HepG2 (cell line): Measurements from ENCODE around the gene ZNRD2. TPM values are rescaled to one million over a fixed set of nuclear protein-coding genes. Genes with fewer than 3 reads are reported as not detected.
A peak's percentile ranks its signal among the peaks of the same experiment; 100 is the strongest.

Experiments used
- ETS1 ChIP-seq: sonication (generic); formaldehyde crosslinking; IDR thresholded peaks from 2 replicates; pipeline ENCODE4 v1.4.0; 2020; ENCODE audit warnings: missing genetic modification reagents
- HNF4A ChIP-seq: sonication (generic); formaldehyde crosslinking; IDR thresholded peaks from 2 replicates; pipeline ENCODE4 v1.4.0; 2020; ENCODE audit warnings: missing genetic modification reagents
- KMT2B ChIP-seq: IDR thresholded peaks from 2 replicates; pipeline ENCODE4 v1.6.1; 2016; ENCODE audit warnings: missing genetic modification reagents, missing compliant biosample characterization
- LBX2 ChIP-seq: sonication (generic); formaldehyde crosslinking; IDR thresholded peaks from 2 replicates; pipeline ENCODE4 v1.5.0; 2020; ENCODE audit warnings: missing genetic modification reagents, mild to moderate bottlenecking, borderline replicate concordance
- MTF1 ChIP-seq: sonication (generic); formaldehyde crosslinking; IDR thresholded peaks from 2 replicates; pipeline ENCODE4 v1.5.0; 2020; ENCODE audit warnings: missing genetic modification reagents
- MTF2 ChIP-seq: sonication (generic); formaldehyde crosslinking; IDR thresholded peaks from 2 replicates; pipeline ENCODE4 v1.5.0; 2020; ENCODE audit warnings: missing genetic modification reagents, borderline replicate concordance
- NCOA1 ChIP-seq: sonication (generic); formaldehyde crosslinking; IDR thresholded peaks from 2 replicates; pipeline ENCODE4 v1.9.0; 2021; ENCODE audit warnings: missing genetic modification reagents
- NR2F2 ChIP-seq: IDR thresholded peaks from 2 replicates; pipeline ENCODE4 v1.6.1; 2012; ENCODE audit warnings: low read depth, inconsistent platforms, borderline replicate concordance
- SSRP1 ChIP-seq: IDR thresholded peaks from 2 replicates; pipeline ENCODE4 v1.6.1; 2016; ENCODE audit warnings: control low read depth
- TARDBP ChIP-seq: sonication (generic); formaldehyde crosslinking; IDR thresholded peaks from 2 replicates; pipeline ENCODE4 v1.8.0; 2022; ENCODE audit warnings: mild to moderate bottlenecking, missing genetic modification reagents
- THRA ChIP-seq: sonication (generic); formaldehyde crosslinking; IDR thresholded peaks from 2 replicates; pipeline ENCODE4 v1.4.0; 2020; ENCODE audit warnings: missing genetic modification reagents, borderline replicate concordance
- ZBTB10 ChIP-seq: sonication (generic); formaldehyde crosslinking; IDR thresholded peaks from 2 replicates; pipeline ENCODE4 v1.4.0; 2020; ENCODE audit warnings: missing genetic modification reagents, borderline replicate concordance
- ZFP36L1 ChIP-seq: sonication (generic); formaldehyde crosslinking; IDR thresholded peaks from 2 replicates; pipeline ENCODE4 v1.8.0; 2022; ENCODE audit warnings: mild to moderate bottlenecking, missing genetic modification reagents, moderate library complexity
- ZNF207 ChIP-seq: fragments of 450-650 bp; IDR thresholded peaks from 2 replicates; pipeline ENCODE4 v1.6.1; 2016; ENCODE audit warnings: antibody characterized with exemption, borderline replicate concordance
- ZNF326 ChIP-seq: sonication (generic); formaldehyde crosslinking; IDR thresholded peaks from 2 replicates; pipeline ENCODE4 v1.4.0; 2020; ENCODE audit warnings: missing genetic modification reagents, borderline replicate concordance
- ZNF33B ChIP-seq: sonication (generic); formaldehyde crosslinking; IDR thresholded peaks from 2 replicates; pipeline ENCODE4 v1.5.1; 2020; ENCODE audit warnings: mild to moderate bottlenecking, missing genetic modification reagents
- ZNF34 ChIP-seq: sonication (generic); formaldehyde crosslinking; IDR thresholded peaks from 2 replicates; pipeline ENCODE4 v1.4.0; 2020; ENCODE audit warnings: mild to moderate bottlenecking, missing genetic modification reagents, borderline replicate concordance
- ZNF484 ChIP-seq: sonication (generic); formaldehyde crosslinking; IDR thresholded peaks from 2 replicates; pipeline ENCODE4 v1.5.1; 2020; ENCODE audit warnings: mild to moderate bottlenecking, low read depth, missing genetic modification reagents, borderline replicate concordance
- ZNF646 ChIP-seq: sonication (generic); formaldehyde crosslinking; IDR thresholded peaks from 2 replicates; pipeline ENCODE4 v1.9.0; 2021; ENCODE audit warnings: mild to moderate bottlenecking, missing genetic modification reagents
- polyA plus RNA-seq, 8 experiments: library from polyadenylated mRNA; depleted of rRNA in 3 of 8; stranded (reverse) in 7 of 8; unstranded in 1 of 8; fragments of >200 nt; fragmentation: Illumina TruSeq in 4 of 8; extraction: Trizol in 4 of 8; gene quantifications; 2 replicates each; pipeline versions ENCODE4 v1.2.1 to v1.2.3, GENCODE V29; 2011 to 2016; ENCODE audit warnings: low read depth in 4 of 8, missing spikeins in 1 of 8, mixed read lengths in 1 of 8; ENCODE audit not compliant: insufficient read depth in 1 of 8
- total RNA-seq, 5 experiments: library from RNA; depleted of rRNA; stranded (reverse); fragments of >200 nt; fragmentation: Illumina TruSeq; extraction: Trizol; gene quantifications; 2 replicates each; pipeline ENCODE4 v1.2.3, GENCODE V29; 2016; ENCODE audit warnings: low read depth in 1 of 5

Gene ZNRD2
- total and polyA plus RNA-seq, 2 of the 13 experiments (the other 11 are each of a cell fraction or from before 2014, with no cell fraction given), result 29.2 to 34.0 TPM

- no peak for TF ChIP-seq ZNF646
- TF ChIP-seq LBX2, result no peak
- no peak for TF ChIP-seq MTF2 (CRISPR knock-in tag)
- no peak for TF ChIP-seq ZNF33B (CRISPR knock-in tag)
- TF ChIP-seq NR2F2, result no peak
- TF ChIP-seq ETS1 (CRISPR knock-in tag), result no peak
- TF ChIP-seq KMT2B, result no peak
- TF ChIP-seq NCOA1 (CRISPR knock-in tag), result no peak
- no peak for TF ChIP-seq ZNF207
- TF ChIP-seq ZNF326 (CRISPR knock-in tag), result no peak
- peak; percentile 89 for TF ChIP-seq HNF4A (CRISPR knock-in tag)
- no peak for TF ChIP-seq ZNF34 (CRISPR knock-in tag)
- no peak for TF ChIP-seq THRA
- no peak for TF ChIP-seq ZNF484 (CRISPR knock-in tag)
- TF ChIP-seq MTF1 (CRISPR knock-in tag), result no peak
- TF ChIP-seq ZFP36L1, result no peak
- TF ChIP-seq ZBTB10 (CRISPR knock-in tag), result no peak
- no peak for TF ChIP-seq SSRP1 (CRISPR knock-in tag)
- TF ChIP-seq TARDBP (CRISPR knock-in tag), result no peak
These were observed 46.3 kb downstream of the ZNRD2 start (continued) for GRCh38 chr11:65616575-65617001.
